ENCODE data around the gene TSPAN1. TPM values are rescaled to one million over a fixed set of nuclear protein-coding genes. Genes with fewer than 3 reads are reported as not detected.

Gene TSPAN1
- total RNA-seq, 2 experiments from 2014 or later = not detected

- DNase-seq = no peak
- Mint-ChIP-seq H3K27ac (no peak overlapping the region), H3K9me3 (no peaks in the 10 kb centered on the region), H3K4me3 (no peak overlapping the region), H3K36me3 (ENCODE audit: low read depth) (no peaks in the 10 kb centered on the region), H3K27me3 (peaks cover 6% of the 10 kb centered on the region), H3K4me1 (peaks cover 14% of the 10 kb centered on the region)
- ChIA-PET CTCF (interaction anchor here (1.1 to 1.3 kb wide), 2 partner anchors 11 to 135 kb away, joined by 3 to 4 read pairs; no protein-coding TSS in a partner anchor), POLR2A (no interaction called here)
Observed at GRCh38 chr1:46171351-46171750, 3.5 kb upstream of the TSPAN1 start.

- Mint-ChIP-seq H3K27me3 (peaks cover 6% of the 10 kb centered on the region), H3K36me3 (ENCODE audit: low read depth) (no peaks in the 10 kb centered on the region), H3K4me1 (peaks cover 9% of the 10 kb centered on the region), H3K4me3 (no peak overlapping the region), H3K9me3 (no peaks in the 10 kb centered on the region), H3K27ac (no peak overlapping the region)
- no peak for DNase-seq
- POLR2A ChIA-PET = no interaction called here
- CTCF ChIA-PET = interaction anchor here (1.3 kb wide), 1 partner anchor 11 kb away, joined by 4 read pairs; no protein-coding TSS in a partner anchor
Observed at GRCh38 chr1:46171871-46172270, 3.0 kb upstream of the TSPAN1 start.

- Mint-ChIP-seq H3K9me3 (no peaks in the 10 kb centered on the region), H3K4me3 (no peak overlapping the region), H3K36me3 (ENCODE audit: low read depth) (no peaks in the 10 kb centered on the region), H3K4me1 (peaks cover 5% of the 10 kb centered on the region), H3K27me3 (peaks cover 6% of the 10 kb centered on the region), H3K27ac (no peak overlapping the region)
- ChIA-PET CTCF (interaction anchor here (0.6 to 1.3 kb wide), 2 partner anchors 10 to 1236 kb away, joined by 3 to 4 read pairs; no protein-coding TSS in a partner anchor), POLR2A (no interaction called here)
- DNase-seq = no peak
Observed at GRCh38 chr1:46172321-46172720, 2.6 kb upstream of the TSPAN1 start.

- Mint-ChIP-seq H3K4me3 (no peak overlapping the region), H3K36me3 (ENCODE audit: low read depth) (no peaks in the 10 kb centered on the region), H3K27me3 (peaks cover 6% of the 10 kb centered on the region), H3K9me3 (no peaks in the 10 kb centered on the region), H3K4me1 (no peaks in the 10 kb centered on the region), H3K27ac (no peak overlapping the region)
- POLR2A ChIA-PET = no interaction called here
- CTCF ChIA-PET = no interaction called here
- no peak for DNase-seq
Observed at GRCh38 chr1:46173361-46173856, 1.5 kb upstream of the TSPAN1 start.

GRCh38 chr1:46175243-46175642 is 356 bp downstream of the TSPAN1 start:
- H3K27me3 Mint-ChIP-seq = peaks cover 5% of the 10 kb centered on the region
- H3K36me3 Mint-ChIP-seq (ENCODE audit: low read depth) = no peaks in the 10 kb centered on the region
- H3K4me1 Mint-ChIP-seq = no peaks in the 10 kb centered on the region
- no peak overlapping the region for H3K4me3 Mint-ChIP-seq
- DNase-seq = no peak
- no peaks in the 10 kb centered on the region for H3K9me3 Mint-ChIP-seq
- POLR2A ChIA-PET = interaction anchor here (0.7 kb wide), 1 partner anchor 429 kb away, joined by 3 read pairs; no protein-coding TSS in a partner anchor
- CTCF ChIA-PET = no interaction called here
- no peak overlapping the region for H3K27ac Mint-ChIP-seq

- Mint-ChIP-seq H3K4me1 (no peaks in the 10 kb centered on the region), H3K27ac (no peak within 1 kb of the TSS), H3K9me3 (no peaks in the 10 kb centered on the region), H3K4me3 (no peak within 1 kb of the TSS), H3K27me3 (peaks cover 3% of the 10 kb centered on the region), H3K36me3 (ENCODE audit: low read depth) (no peaks in the 10 kb centered on the region)
- ChIA-PET CTCF (interaction anchor here (1.0 kb wide), 1 partner anchor 113 kb away, joined by 3 read pairs; no protein-coding TSS in a partner anchor), POLR2A (no interaction called here)
- no peak for DNase-seq
Observed at GRCh38 chr1:46176211-46176865, 1.5 kb downstream of the TSPAN1 start, which contains the start of gene P3R3URF. P3R3URF (minus strand) TSS chr1:46176488; CDS start chr1:46176471, 17 bp downstream.

- Mint-ChIP-seq H3K27me3 (no peaks in the 10 kb centered on the region), H3K4me3 (no peak overlapping the region), H3K36me3 (ENCODE audit: low read depth) (no peaks in the 10 kb centered on the region), H3K27ac (no peak overlapping the region), H3K4me1 (no peaks in the 10 kb centered on the region), H3K9me3 (no peaks in the 10 kb centered on the region)
- ChIA-PET POLR2A (no interaction called here), CTCF (interaction anchor here (0.6 to 1.2 kb wide), 7 partner anchors 12 to 146 kb away, joined by 3 to 6 read pairs (median 4); no protein-coding TSS in a partner anchor)
- DNase-seq = peak; percentile 70
Observed at GRCh38 chr1:46179138-46180081, 4.5 kb downstream of the TSPAN1 start.

GRCh38 chr1:46180082-46180616 is 5.3 kb downstream of the TSPAN1 start:
- Mint-ChIP-seq H3K9me3 (no peaks in the 10 kb centered on the region), H3K27me3 (no peaks in the 10 kb centered on the region), H3K36me3 (ENCODE audit: low read depth) (no peaks in the 10 kb centered on the region), H3K27ac (no peak overlapping the region), H3K4me3 (no peak overlapping the region), H3K4me1 (no peaks in the 10 kb centered on the region)
- POLR2A ChIA-PET = no interaction called here
- no peak for DNase-seq
- CTCF ChIA-PET = interaction anchor here (1.0 kb wide), 1 partner anchor 96 kb away, joined by 5 read pairs; no protein-coding TSS in a partner anchor

GRCh38 chr1:46181343-46182260 is 6.7 kb downstream of the TSPAN1 start:
- Mint-ChIP-seq H3K27ac (no peak overlapping the region), H3K4me3 (no peak overlapping the region), H3K27me3 (no peaks in the 10 kb centered on the region), H3K36me3 (ENCODE audit: low read depth) (no peaks in the 10 kb centered on the region), H3K4me1 (no peaks in the 10 kb centered on the region), H3K9me3 (no peaks in the 10 kb centered on the region)
- CTCF ChIA-PET = interaction anchor here (0.6 to 2.4 kb wide), 7 partner anchors 15 to 145 kb away, joined by 3 to 12 read pairs (median 4); no protein-coding TSS in a partner anchor
- no peak for DNase-seq
- POLR2A ChIA-PET = interaction anchor here (1.1 kb wide), 1 partner anchor 13 kb away, joined by 3 read pairs; no protein-coding TSS in a partner anchor

GRCh38 chr1:46183079-46183847 is 8.4 kb downstream of the TSPAN1 start:
- H3K36me3 Mint-ChIP-seq (ENCODE audit: low read depth) = no peaks in the 10 kb centered on the region
- H3K27ac Mint-ChIP-seq = no peak overlapping the region
- no peaks in the 10 kb centered on the region for H3K4me1 Mint-ChIP-seq
- POLR2A ChIA-PET = interaction anchor here (1.3 kb wide), 1 partner anchor 64 kb away, joined by 3 read pairs; the partner anchor contains the start of gene RAD54L
- DNase-seq = no peak
- no peak overlapping the region for H3K4me3 Mint-ChIP-seq
- CTCF ChIA-PET = interaction anchor here (1.0 to 2.3 kb wide), 3 partner anchors 12 to 148 kb away, joined by 4 to 8 read pairs (median 6); no protein-coding TSS in a partner anchor
- H3K27me3 Mint-ChIP-seq = no peaks in the 10 kb centered on the region
- no peaks in the 10 kb centered on the region for H3K9me3 Mint-ChIP-seq

GRCh38 chr1:46183926-46184557 is 9.2 kb downstream of the TSPAN1 start:
- H3K27ac Mint-ChIP-seq = no peak overlapping the region
- ChIA-PET POLR2A (interaction anchor here (1.3 kb wide), 1 partner anchor 63 kb away, joined by 3 read pairs; the partner anchor contains the start of gene RAD54L), CTCF (interaction anchor here (1.6 to 2.3 kb wide), 2 partner anchors 40 to 149 kb away, joined by 6 to 8 read pairs; no protein-coding TSS in a partner anchor)

More at GRCh38 chr1:46183926-46184557, 9.2 kb downstream of the TSPAN1 start:
- Mint-ChIP-seq H3K36me3 (ENCODE audit: low read depth) (no peaks in the 10 kb centered on the region), H3K27me3 (no peaks in the 10 kb centered on the region), H3K4me3 (no peak overlapping the region), H3K4me1 (no peaks in the 10 kb centered on the region), H3K9me3 (no peaks in the 10 kb centered on the region)
- DNase-seq = no peak

Measured in activated CD4-positive, alpha-beta memory T cell treated with anti-CD3 and anti-CD28 coated beads, Interleukin-2, amount 10 ng/mL, durations not matched to agents 7 days and 5 days (primary cell).